ENCODE results near the gene EME1. TPM values are rescaled to one million over a fixed set of nuclear protein-coding genes. Genes with fewer than 3 reads are reported as not detected.
"Not testable (repeated sequence)": the region's sequence is repeated elsewhere in the genome, so short reads cannot be mapped to it uniquely, and the experiment has no call there.

Gene EME1
- total RNA-seq, 3 donors from 2014 or later, result 0.29 to 2.0 (median 0.64) TPM

- no peak for DNase-seq (ENCODE audit: low spot score in 2 of 2)
- Histone ChIP-seq H3K27ac (no peak overlapping the region), H3K9me3 (no peaks in the 10 kb centered on the region), H3K36me3 (no peaks in the 10 kb centered on the region), H3K27me3 (no peaks in the 10 kb centered on the region), H3K4me1 (no peaks in the 10 kb centered on the region), H3K4me3 (no peak overlapping the region)
- TF ChIP-seq POLR2A (IDR thresholded peaks at IDR 0.05), result no peak
- TF ChIP-seq, protein P1, sequence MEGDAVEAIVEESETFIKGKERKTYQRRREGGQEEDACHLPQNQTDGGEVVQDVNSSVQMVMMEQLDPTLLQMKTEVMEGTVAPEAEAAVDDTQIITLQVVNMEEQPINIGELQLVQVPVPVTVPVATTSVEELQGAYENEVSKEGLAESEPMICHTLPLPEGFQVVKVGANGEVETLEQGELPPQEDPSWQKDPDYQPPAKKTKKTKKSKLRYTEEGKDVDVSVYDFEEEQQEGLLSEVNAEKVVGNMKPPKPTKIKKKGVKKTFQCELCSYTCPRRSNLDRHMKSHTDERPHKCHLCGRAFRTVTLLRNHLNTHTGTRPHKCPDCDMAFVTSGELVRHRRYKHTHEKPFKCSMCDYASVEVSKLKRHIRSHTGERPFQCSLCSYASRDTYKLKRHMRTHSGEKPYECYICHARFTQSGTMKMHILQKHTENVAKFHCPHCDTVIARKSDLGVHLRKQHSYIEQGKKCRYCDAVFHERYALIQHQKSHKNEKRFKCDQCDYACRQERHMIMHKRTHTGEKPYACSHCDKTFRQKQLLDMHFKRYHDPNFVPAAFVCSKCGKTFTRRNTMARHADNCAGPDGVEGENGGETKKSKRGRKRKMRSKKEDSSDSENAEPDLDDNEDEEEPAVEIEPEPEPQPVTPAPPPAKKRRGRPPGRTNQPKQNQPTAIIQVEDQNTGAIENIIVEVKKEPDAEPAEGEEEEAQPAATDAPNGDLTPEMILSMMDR (IDR thresholded peaks at IDR 0.05), result no peak
- no peak for TF ChIP-seq POLR2AphosphoS5 (IDR thresholded peaks at IDR 0.05)
- intact Hi-C loops (cut with DNase I; ENCODE audit: low total_unique reads), result no loop called here
Observed at GRCh38 chr17:50329716-50330115, 43.3 kb upstream of the EME1 start.

DNA sequence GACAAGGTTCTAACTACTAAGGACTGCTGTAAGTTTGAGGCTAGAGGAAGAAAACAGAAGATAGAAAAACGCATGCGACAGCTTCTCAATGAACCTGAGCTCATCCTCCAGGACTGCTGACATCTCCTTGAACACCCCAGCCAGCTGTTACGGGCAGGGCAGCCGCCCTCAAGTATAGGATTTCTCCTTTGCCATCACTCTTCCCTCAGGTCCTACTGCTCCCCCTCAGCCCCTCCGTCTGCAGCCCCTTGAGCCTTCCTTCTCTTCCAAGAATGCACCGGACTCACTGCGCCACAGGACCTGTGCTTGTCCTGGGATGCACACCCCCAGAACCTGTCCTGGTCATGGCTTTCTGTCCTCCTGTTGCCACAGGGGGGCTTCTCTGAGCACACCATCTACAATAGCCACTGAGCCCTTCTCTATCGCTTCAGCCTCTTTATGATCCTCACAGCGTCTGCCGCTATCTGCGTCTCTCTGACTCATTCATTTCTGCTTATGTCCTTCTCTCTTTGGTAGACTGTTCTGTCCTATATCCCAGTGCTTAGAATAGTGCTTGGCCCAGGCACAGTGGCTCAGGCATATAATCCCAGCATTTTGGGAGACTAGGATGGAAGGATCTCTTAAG, 42.8 kb upstream of the EME1 start:
- no peak for TF ChIP-seq POLR2A (IDR thresholded peaks at IDR 0.05)
- no peak for TF ChIP-seq POLR2AphosphoS5 (IDR thresholded peaks at IDR 0.05)
- TF ChIP-seq, protein P1 (IDR thresholded peaks at IDR 0.05), result no peak
- Histone ChIP-seq H3K27ac (no peak overlapping the region), H3K36me3 (no peaks in the 10 kb centered on the region), H3K9me3 (no peaks in the 10 kb centered on the region), H3K27me3 (no peaks in the 10 kb centered on the region), H3K4me1 (no peaks in the 10 kb centered on the region), H3K4me3 (no peak overlapping the region)
- DNase-seq (ENCODE audit: low spot score in 2 of 2), result no peak
- intact Hi-C loops (cut with DNase I; ENCODE audit: low total_unique reads), result no loop called here

- no peak for TF ChIP-seq POLR2A (IDR thresholded peaks at IDR 0.05)
- TF ChIP-seq, protein P1 (IDR thresholded peaks at IDR 0.05), result no peak
- TF ChIP-seq POLR2AphosphoS5 (IDR thresholded peaks at IDR 0.05), result no peak
- H3K9me3 ChIP-seq, result no peaks in the 10 kb centered on the region
- no peaks in the 10 kb centered on the region for H3K36me3 ChIP-seq
- DNase-seq (ENCODE audit: low spot score in 2 of 2), result no peak
- intact Hi-C loops (cut with DNase I; ENCODE audit: low total_unique reads), result no loop called here
- no peaks in the 10 kb centered on the region for H3K4me1 ChIP-seq
- no peak overlapping the region for H3K4me3 ChIP-seq
- no peaks in the 10 kb centered on the region for H3K27me3 ChIP-seq
- H3K27ac ChIP-seq, result no peak overlapping the region
Observed at GRCh38 chr17:50331085-50331791, 41.8 kb upstream of the EME1 start.

GRCh38 chr17:50332196-50332595, 40.8 kb upstream of the EME1 start:
- no peak for DNase-seq (ENCODE audit: low spot score in 2 of 2)
- Histone ChIP-seq H3K36me3 (no peaks in the 10 kb centered on the region), H3K27me3 (no peaks in the 10 kb centered on the region), H3K4me3 (no peak overlapping the region), H3K4me1 (no peaks in the 10 kb centered on the region), H3K27ac (no peak overlapping the region), H3K9me3 (no peaks in the 10 kb centered on the region)
- intact Hi-C loops (cut with DNase I; ENCODE audit: low total_unique reads), result no loop called here
- TF ChIP-seq POLR2AphosphoS5 (IDR thresholded peaks at IDR 0.05), result no peak
- TF ChIP-seq, protein P1 (IDR thresholded peaks at IDR 0.05), result no peak
- no peak for TF ChIP-seq POLR2A (IDR thresholded peaks at IDR 0.05)

- DNase-seq (ENCODE audit: low spot score in 2 of 2); H3K9me3 ChIP-seq; H3K4me3 ChIP-seq; H3K36me3 ChIP-seq; H3K27me3 ChIP-seq; H3K4me1 ChIP-seq; H3K27ac ChIP-seq; intact Hi-C loops (cut with DNase I; ENCODE audit: low total_unique reads): not testable (repeated sequence)
Observed at GRCh38 chr17:50333291-50334057, 39.6 kb upstream of the EME1 start.
